NCI-H510A (cell line): ENCODE results near the gene DDX39B.
"Not testable (repeated sequence)": the region's sequence is repeated elsewhere in the genome, so short reads cannot be mapped to it uniquely, and the experiment has no call there.

ENCODE experiments used
- DNase-seq: peaks from one replicate; lab custom pipeline; 2025; lab: John Stamatoyannopoulos, UW

Gene DDX39B

GRCh38 chr6:31575952-31576685 is 34.3 kb upstream of the DDX39B start:
- no peak for DNase-seq

GRCh38 chr6:31575335-31575901 is 33.6 kb upstream of the DDX39B start, which contains the start of gene TNF:
Gene TNF, plus strand, starts transcription at chr6:31575565. Its CDS starts 177 bp downstream, at chr6:31575742.
- DNase-seq: no peak

- no peak for DNase-seq
These were observed 32.6 kb upstream of the DDX39B start for GRCh38 chr6:31574106-31575061.

GRCh38 chr6:31573239-31574105 is 31.7 kb upstream of the DDX39B start:
- DNase-seq: no peak

- no peak for DNase-seq
These were observed 30.5 kb upstream of the DDX39B start, which contains the start of gene LTA for GRCh38 chr6:31572041-31572911. Gene LTA, plus strand, starts transcription at chr6:31572289. Its CDS starts 454 bp downstream, at chr6:31572743.

GRCh38 chr6:31569861-31570536 is 28.2 kb upstream of the DDX39B start:
- no peak for DNase-seq

- no peak for DNase-seq
These were observed 26.7 kb upstream of the DDX39B start for GRCh38 chr6:31568537-31568961.

GRCh38 chr6:31567531-31568370 is 25.9 kb upstream of the DDX39B start:
- no peak for DNase-seq

- no peak for DNase-seq
These were observed 18.9 kb upstream of the DDX39B start for GRCh38 chr6:31560697-31561058.

GRCh38 chr6:31559958-31560696 is 18.3 kb upstream of the DDX39B start:
- DNase-seq: no peak

- DNase-seq: no peak
These were observed 17.8 kb upstream of the DDX39B start for GRCh38 chr6:31559606-31559957.

- no peak for DNase-seq
These were observed 17.1 kb upstream of the DDX39B start for GRCh38 chr6:31558631-31559500.

- DNase-seq: no peak
These were observed 16.5 kb upstream of the DDX39B start for GRCh38 chr6:31558318-31558625.

- no peak for DNase-seq
These were observed 15.9 kb upstream of the DDX39B start for GRCh38 chr6:31557443-31558317.

GRCh38 chr6:31556307-31556706 is 14.5 kb upstream of the DDX39B start:
- DNase-seq: no peak

GRCh38 chr6:31551371-31551770 is 9.6 kb upstream of the DDX39B start:
- not testable (repeated sequence) for DNase-seq

GRCh38 chr6:31548544-31548873 is 6.7 kb upstream of the DDX39B start:
- DNase-seq: no peak
